ENCODE measurements around the gene MYO1E.

MYO1E gene

DNA sequence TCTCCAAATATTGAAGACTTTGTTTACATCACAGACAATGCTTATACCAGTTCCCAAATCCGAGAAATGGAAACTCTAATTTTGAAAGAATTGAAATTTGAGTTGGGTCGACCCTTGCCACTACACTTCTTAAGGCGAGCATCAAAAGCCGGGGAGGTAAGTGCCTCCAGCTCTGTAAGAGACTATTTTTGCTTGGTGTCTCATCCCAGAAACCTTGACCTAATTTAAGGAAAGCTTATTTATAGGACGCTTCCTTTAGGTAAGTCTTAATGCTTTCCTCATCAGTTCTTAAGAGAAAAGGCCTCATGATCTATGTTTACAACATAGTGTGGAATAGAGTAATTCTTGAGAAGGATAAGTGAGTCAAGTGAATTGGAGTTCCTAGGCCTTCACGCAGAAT, 255.9 kb downstream of the MYO1E start:
- no peak for DNase-seq

DNA sequence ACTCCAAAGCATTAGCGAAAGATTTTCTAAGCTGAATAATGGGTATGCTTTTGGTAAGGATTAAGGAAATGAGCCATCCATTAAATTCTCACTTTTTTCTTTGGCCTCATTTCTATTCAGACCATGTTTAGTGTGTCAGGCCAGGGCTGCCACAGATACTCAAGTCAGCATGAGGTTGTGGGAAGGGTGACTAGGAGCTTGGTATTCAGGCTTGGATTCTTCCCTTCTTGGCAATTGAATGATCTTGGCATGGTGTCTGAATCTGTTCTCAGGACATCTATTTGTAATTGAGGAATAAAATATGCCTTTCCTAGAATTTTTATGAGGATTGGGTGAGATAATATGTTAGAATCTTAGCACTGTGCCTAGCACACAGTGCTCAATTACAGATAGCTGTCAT, 256.5 kb downstream of the MYO1E start:
- no peak for DNase-seq

DNA sequence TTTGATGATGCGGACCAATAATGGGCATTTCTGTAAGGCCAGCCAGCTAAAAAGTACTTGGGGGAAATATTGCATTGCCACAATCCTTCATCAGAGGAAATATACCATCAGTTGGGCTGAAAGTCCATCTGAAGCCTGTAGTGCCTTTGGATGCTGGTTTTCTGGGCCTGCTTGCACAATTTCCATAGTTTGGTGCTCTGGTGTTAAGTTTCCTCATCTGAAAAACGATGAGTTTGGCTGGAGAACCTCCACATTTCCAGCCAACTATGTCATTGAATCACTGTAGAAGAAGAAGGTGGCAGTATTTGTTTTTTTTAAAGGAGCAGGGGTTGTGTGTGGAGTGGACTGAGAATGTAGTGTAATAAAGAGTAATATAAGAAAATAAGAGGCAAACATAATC, 257.6 kb downstream of the MYO1E start:
- no peak for DNase-seq

DNA sequence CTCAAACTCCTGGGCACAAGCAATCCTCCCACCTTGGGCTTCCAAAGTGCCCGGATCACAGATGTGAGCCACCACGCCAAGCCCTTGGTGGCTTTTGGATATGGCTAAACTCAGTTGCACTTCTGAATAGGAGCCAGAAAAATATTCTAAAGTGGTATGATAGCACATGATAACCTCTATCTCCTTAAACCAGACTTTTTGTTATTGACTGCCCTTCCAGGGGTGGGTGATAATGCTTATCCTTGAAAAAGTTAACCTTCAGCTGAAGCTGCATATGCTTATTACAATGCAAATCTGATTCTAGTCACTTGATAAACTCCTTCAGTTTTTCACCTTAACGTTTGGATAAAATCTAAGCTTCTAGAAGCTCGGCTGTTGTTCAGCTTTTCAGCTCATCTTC, 261.4 kb downstream of the MYO1E start:
- peak; percentile 57 for DNase-seq

DNA sequence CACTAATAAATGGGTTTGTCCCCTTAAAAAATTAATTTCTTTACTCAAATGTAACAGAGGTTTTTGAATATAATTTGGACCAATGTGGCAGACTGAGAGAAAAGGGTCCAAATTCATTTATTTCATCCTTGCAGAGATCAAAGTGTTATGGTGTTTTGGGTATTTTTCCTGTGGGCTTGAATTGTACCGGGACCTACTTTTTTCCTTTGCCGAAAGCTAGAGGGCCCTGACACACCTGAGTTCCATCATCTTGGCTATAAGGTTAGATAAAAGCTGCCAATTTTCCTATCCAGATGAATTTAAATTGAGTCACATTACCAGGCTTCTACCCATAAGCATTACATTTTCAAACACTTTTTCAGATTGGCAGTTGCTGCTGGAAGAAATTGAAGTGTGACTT, 266.8 kb downstream of the MYO1E start:
- DNase-seq, result peak; percentile 12

DNA sequence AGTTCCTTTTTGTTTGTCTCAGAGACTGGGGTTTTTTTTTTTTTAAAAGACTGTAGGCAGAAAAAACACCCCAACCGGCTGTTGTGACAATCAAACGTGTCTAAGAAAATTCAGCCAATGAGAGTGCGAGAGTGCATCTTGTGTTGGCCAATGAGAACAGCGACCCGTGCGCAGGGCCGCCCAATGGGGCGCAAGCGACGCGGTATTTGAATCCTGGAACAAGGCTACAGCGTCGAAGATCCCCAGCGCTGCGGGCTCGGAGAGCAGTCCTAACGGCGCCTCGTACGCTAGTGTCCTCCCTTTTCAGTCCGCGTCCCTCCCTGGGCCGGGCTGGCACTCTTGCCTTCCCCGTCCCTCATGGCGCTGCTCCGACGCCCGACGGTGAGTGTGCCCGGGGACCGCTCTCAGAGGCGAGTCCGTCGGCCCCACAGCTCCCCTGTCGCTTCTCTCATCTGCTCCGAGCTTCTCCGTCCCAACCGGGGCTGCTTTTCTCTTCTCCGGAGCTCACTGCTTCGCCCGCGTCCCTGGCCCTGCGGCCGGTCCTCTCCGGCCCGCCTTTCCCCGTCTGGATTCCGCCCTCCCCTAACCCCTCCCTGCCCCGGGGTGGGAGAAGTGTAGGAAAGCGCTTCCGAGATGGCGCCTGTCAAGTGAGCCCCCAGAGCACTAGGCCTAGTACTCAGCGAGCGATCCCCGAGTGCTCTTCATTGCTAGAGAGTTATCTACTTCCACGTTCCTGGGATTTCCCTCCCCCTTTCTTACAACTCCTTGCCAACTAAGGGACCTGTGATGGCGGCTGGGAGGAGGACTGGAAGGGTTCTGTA, 267.5 kb downstream of the MYO1E start, which contains the start of gene CCNB2:
Gene CCNB2 (plus strand): TSS at position 235 of the 821 bp plus-strand sequence. CDS start 123 bp downstream, at position 358.
- DNase-seq, result peak; percentile 99

DNA sequence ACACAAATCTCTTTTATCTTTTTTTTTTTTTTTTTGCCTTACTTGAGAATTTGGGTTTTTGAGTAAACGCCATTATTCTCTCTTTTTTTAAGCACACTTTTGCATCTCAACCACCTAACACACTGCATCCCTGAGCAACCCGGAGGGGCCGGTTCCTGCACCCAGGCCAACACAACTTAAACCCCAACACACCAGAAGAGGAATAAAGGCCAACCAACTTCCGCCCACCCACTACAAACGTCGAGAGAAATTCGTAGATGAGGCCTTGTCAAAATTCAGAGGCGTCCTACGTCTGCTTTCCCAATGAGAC, 268.1 kb downstream of the MYO1E start:
- DNase-seq, result no peak

DNA sequence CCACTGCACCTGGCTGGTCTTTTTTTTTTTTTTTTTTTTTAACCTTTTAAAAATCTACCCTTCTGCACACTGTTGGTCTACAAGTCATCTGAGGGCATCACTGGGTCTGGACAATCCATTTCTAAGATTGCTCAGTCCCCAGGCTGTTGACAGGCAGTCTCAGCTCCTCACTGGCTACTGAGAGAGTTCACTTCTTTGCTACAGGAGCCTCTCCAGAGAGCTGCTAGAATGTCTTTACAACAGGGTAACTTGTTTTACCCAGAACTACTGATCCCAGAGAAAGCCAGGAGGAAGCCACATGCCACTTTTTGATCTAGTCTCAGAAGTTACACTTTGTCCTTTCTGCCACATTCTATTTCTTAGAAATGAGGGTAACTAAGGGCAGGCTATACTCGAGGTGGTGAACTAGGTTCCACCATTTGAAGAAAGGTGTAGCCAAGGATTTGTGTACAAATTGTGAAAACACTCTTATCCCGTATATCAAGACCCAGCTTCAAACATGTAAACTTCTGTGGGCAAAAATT, 273.4 kb downstream of the MYO1E start:
- DNase-seq, result no peak

DNA sequence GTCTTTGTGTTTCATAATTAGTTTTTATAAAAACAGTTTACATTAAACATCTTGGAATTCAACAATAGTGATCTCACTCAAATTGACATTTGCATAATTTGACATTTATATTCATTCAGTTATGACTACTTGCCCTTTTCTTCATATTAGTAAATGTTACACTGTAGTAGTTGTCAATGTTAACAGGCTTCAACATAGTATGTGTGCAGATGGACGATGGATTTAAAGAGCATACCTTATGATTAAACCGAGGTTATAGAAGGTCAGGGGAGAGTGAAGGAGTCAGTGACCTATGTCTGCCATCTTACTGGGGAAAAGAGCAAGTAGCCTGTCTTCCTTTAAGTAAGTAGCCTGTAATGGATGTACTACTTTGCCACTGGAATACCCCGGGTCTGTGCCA, 276.2 kb downstream of the MYO1E start:
- DNase-seq, result no peak

DNA sequence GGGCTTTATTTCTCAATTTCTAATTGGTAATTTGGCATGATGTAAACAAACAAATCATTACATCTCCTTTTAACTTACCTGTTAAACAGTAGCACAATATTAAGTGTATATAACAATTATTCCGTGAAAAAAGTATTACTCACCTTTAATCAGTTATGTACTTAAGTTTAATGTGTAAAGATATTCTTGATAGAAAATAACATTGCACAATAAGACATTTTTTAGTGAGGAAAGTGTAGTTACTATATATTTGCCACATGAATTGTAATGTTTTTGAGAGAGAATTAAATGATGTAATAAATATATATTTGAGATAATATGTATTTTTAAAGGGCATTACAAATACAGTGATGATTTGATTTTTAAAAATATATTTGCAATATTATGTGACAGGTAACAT, 278.6 kb downstream of the MYO1E start:
- DNase-seq, result no peak

DNA sequence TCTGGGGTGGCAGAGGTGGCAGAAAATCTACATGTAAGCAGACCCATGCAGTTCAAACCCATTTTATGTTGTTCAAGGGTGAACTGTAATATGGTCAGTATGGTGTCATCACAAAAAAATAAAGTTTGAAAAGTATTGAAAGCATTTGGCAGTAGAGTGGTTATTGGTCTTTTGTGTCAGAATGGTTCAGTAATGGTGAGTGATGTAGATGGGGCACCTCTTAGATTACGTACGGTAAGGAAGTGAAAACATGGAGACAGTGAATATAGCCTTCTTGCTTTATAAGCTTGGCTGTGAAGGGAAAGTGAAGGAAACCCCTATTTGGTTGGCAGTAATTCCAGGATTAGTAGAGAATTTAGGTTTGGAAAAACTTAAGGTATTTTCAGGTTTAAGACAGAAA, 284.9 kb downstream of the MYO1E start:
- no peak for DNase-seq

Data from hematopoietic multipotent progenitor cell treated with erythropoietin and hydrocortisone succinate and interleukin-3 and kit ligand, for 4 days (in vitro differentiated cells).